Liver (tissue), 9 donors: ENCODE data around the gene TMCO4. TPM values are rescaled to one million over a fixed set of nuclear protein-coding genes. Genes with fewer than 3 reads are reported as not detected.

ENCODE experiments used
- DNase-seq: peaks from one replicate; pipeline ENCODE4 v3.0.0-alpha.2; 2017; ENCODE audit warnings: low spot score
- H3K27ac ChIP-seq, 2 donors: one replicate each; pipeline ENCODE4 v1.7.0; 2013; ENCODE audit warnings: inconsistent platforms in 2 of 2, low read length in 2 of 2, control low read depth in 1 of 2, low read depth in 1 of 2, mild to moderate bottlenecking in 1 of 2
- H3K27me3 ChIP-seq, 4 donors: one replicate each; pipeline versions ENCODE4 v1.6.1 to v1.7.0; 2013; ENCODE audit warnings: low read length in 3 of 4, inconsistent platforms in 1 of 4, mild to moderate bottlenecking in 1 of 4, moderate library complexity in 1 of 4; ENCODE audit not compliant: control insufficient read depth in 4 of 4, insufficient read depth in 4 of 4
- H3K36me3 ChIP-seq, 4 donors: one replicate each; pipeline versions ENCODE4 v1.6.1 to v1.7.0; 2013; ENCODE audit warnings: low read length in 3 of 4, mild to moderate bottlenecking in 3 of 4, low read depth in 1 of 4, moderate library complexity in 1 of 4; ENCODE audit not compliant: control insufficient read depth in 4 of 4, insufficient read depth in 3 of 4
- H3K4me1 ChIP-seq, 4 donors: one replicate each; pipeline versions ENCODE4 v1.6.1 to v1.7.0; 2013; ENCODE audit warnings: low read length in 3 of 4, mild to moderate bottlenecking in 3 of 4, moderate library complexity in 1 of 4; ENCODE audit not compliant: control insufficient read depth in 4 of 4, insufficient read depth in 4 of 4
- H3K4me3 ChIP-seq, 3 donors: one replicate each; pipeline versions ENCODE4 v1.6.1 to v1.7.0; 2013; ENCODE audit warnings: low read length in 3 of 3, control low read depth in 1 of 3, low read depth in 1 of 3, mild to moderate bottlenecking in 1 of 3
- H3K9ac ChIP-seq, 2 donors: one replicate each; pipeline ENCODE4 v1.7.0; 2013; ENCODE audit warnings: low read length in 2 of 2, mild to moderate bottlenecking in 2 of 2, moderate library complexity in 2 of 2, control low read depth in 1 of 2, low read depth in 1 of 2
- H3K9me3 ChIP-seq, 4 donors: one replicate each; pipeline versions ENCODE4 v1.6.1 to v1.7.0; 2013; ENCODE audit warnings: low read length in 3 of 4; ENCODE audit not compliant: control insufficient read depth in 4 of 4
- ATF3 ChIP-seq: IDR thresholded peaks from 2 replicates; pipeline ENCODE4 v1.6.1; 2016; ENCODE audit warnings: antibody characterized with exemption
- CTCF ChIP-seq: fragments of 150-350 bp; IDR thresholded peaks from 2 replicates; pipeline ENCODE4 v1.5.1; 2017; ENCODE audit warnings: improper control_type of control experiment, low read depth, low read length; ENCODE audit not compliant: missing input control
- EGR1 ChIP-seq, 2 donors: IDR thresholded peaks; 2 replicates each; pipeline ENCODE4 v1.6.1; 2016 to 2018; ENCODE audit warnings: antibody characterized with exemption in 2 of 2, low read depth in 2 of 2
- FOXA1 ChIP-seq: IDR thresholded peaks from 2 replicates; pipeline ENCODE4 v1.6.1; 2016; ENCODE audit warnings: antibody characterized with exemption
- FOXA2 ChIP-seq: IDR thresholded peaks from 2 replicates; pipeline ENCODE4 v1.6.1; 2016; ENCODE audit warnings: antibody characterized with exemption
- GABPA ChIP-seq, 2 donors: IDR thresholded peaks in 1 of 2; conservative IDR thresholded peaks in 1 of 2; 2 replicates each; pipeline ENCODE4 v1.6.1; 2016; ENCODE audit warnings: antibody characterized with exemption in 2 of 2, mild to moderate bottlenecking in 1 of 2, moderate library complexity in 1 of 2
- HNF4A ChIP-seq, 2 donors: conservative IDR thresholded peaks; 2 replicates each; pipeline ENCODE4 v1.6.1; 2016; ENCODE audit warnings: antibody characterized with exemption in 2 of 2, mild to moderate bottlenecking in 2 of 2
- HNF4G ChIP-seq: IDR thresholded peaks from 2 replicates; pipeline ENCODE4 v1.6.1; 2016; ENCODE audit warnings: antibody characterized with exemption
- JUND ChIP-seq, 2 donors: IDR thresholded peaks; 2 replicates each; pipeline ENCODE4 v1.6.1; 2016; ENCODE audit warnings: antibody characterized with exemption in 2 of 2
- RAD21 ChIP-seq, 2 donors: IDR thresholded peaks; 2 replicates each; pipeline ENCODE4 v1.6.1; 2016; ENCODE audit warnings: antibody characterized with exemption in 2 of 2, mild to moderate bottlenecking in 2 of 2
- RXRA ChIP-seq, 2 donors: IDR thresholded peaks; 2 replicates each; pipeline ENCODE4 v1.6.1; 2017 to 2018; ENCODE audit warnings: antibody characterized with exemption in 2 of 2, mild to moderate bottlenecking in 1 of 2
- SP1 ChIP-seq: IDR thresholded peaks from 2 replicates; pipeline ENCODE4 v1.6.1; 2018; ENCODE audit warnings: antibody characterized with exemption, mild to moderate bottlenecking
- WGBS: extraction: QIAGEN DNeasy Blood & Tissue Kit; methylation state at CpG from one replicate; pipeline ENCODE4 v1.1.7; 2013; 5-methylcytosine and 5-hydroxymethylcytosine counted together
- polyA plus RNA-seq, 2 donors: library from polyadenylated mRNA; stranded (reverse) in 1 of 2; unstranded in 1 of 2; fragments of 200-250 nt in 1 of 2; fragments of >200 nt in 1 of 2; fragmentation: Nextera tagmentation in 1 of 2; extraction: Ambion mirVana in 1 of 2; gene quantifications; one replicate each; pipeline versions ENCODE4 v1.2.1 to v1.2.3, GENCODE V29; 2013 to 2015
- total RNA-seq, 2 donors: library from RNA; depleted of rRNA; stranded (reverse); fragments of >200 nt; gene quantifications; one replicate each; pipeline ENCODE4 v1.2.3, GENCODE V29; 2014
- donor health status: healthy.
- donor health status: healthy.
- donor health status: healthy.
- donor health status: healthy.
- donor health status: healthy.

The TMCO4 gene
- total and polyA plus RNA-seq, 4 donors, result 4.0 to 9.5 (median 6.0) TPM

- TF ChIP-seq CTCF (no peak), RAD21 (IDR thresholded peaks at IDR 0.05) (no peak), HNF4G (no peak), RXRA (IDR thresholded peaks at IDR 0.05) (no peak), FOXA2 (no peak), EGR1 (IDR thresholded peaks at IDR 0.05; ENCODE audit: low read depth in 2 of 2) (no peak), FOXA1 (no peak), HNF4A (conservative IDR thresholded peaks at IDR 0.05) (no peak)
These were observed 62.5 kb downstream of the TMCO4 start (continued) for GRCh38 chr1:19737104-19737825.

- peak overlapping the region in 1 of 2 donors; percentile 58 for H3K27ac ChIP-seq
- no peaks in the 10 kb centered on the region for H3K27me3 ChIP-seq
- H3K9ac ChIP-seq, result no peak overlapping the region
- peaks cover 0 to 27% (median 19%) of the 10 kb centered on the region in 4 donors for H3K4me1 ChIP-seq
- no peaks in the 10 kb centered on the region for H3K9me3 ChIP-seq
- TF ChIP-seq HNF4A (conservative IDR thresholded peaks at IDR 0.05), result peak in 1 of 2 donors; percentile 28
- peak in 1 of 2 donors; percentile 39 for TF ChIP-seq RXRA (IDR thresholded peaks at IDR 0.05)
- TF ChIP-seq RAD21 (IDR thresholded peaks at IDR 0.05), result no peak
- TF ChIP-seq JUND (IDR thresholded peaks at IDR 0.05), result peak in 1 of 2 donors; percentile 34
- TF ChIP-seq HNF4G, result no peak
- TF ChIP-seq GABPA (IDR thresholded peaks at IDR 0.05 in 1 of 2, conservative IDR thresholded peaks at IDR 0.05 in 1 of 2), result no peak
- peaks cover 0 to 10% (median 1%) of the 10 kb centered on the region in 4 donors for H3K36me3 ChIP-seq
- no peak for DNase-seq
- 57% methylated on average over 10 of the region's 10 CpGs for WGBS
- no peak overlapping the region for H3K4me3 ChIP-seq
These were observed 64.1 kb downstream of the TMCO4 start for GRCh38 chr1:19735440-19736127.

- H3K27me3 ChIP-seq, result no peaks in the 10 kb centered on the region
- TF ChIP-seq ATF3 (no peak), HNF4A (conservative IDR thresholded peaks at IDR 0.05) (no peak), EGR1 (IDR thresholded peaks at IDR 0.05; ENCODE audit: low read depth in 2 of 2) (no peak), RAD21 (IDR thresholded peaks at IDR 0.05) (no peak), CTCF (no peak), HNF4G (no peak), SP1 (no peak)
- peaks cover 0 to 2% (median 0%) of the 10 kb centered on the region in 4 donors for H3K9me3 ChIP-seq
- H3K4me3 ChIP-seq, result no peak overlapping the region
- no peak for DNase-seq
- peaks cover 0 to 13% (median 3%) of the 10 kb centered on the region in 4 donors for H3K36me3 ChIP-seq
- WGBS, result 77% methylated on average over 8 of the region's 8 CpGs
- H3K9ac ChIP-seq, result no peak overlapping the region
- no peak overlapping the region for H3K27ac ChIP-seq
- peaks cover 0 to 27% (median 19%) of the 10 kb centered on the region in 4 donors for H3K4me1 ChIP-seq
These were observed 65.2 kb downstream of the TMCO4 start for GRCh38 chr1:19734472-19734999.
